Loucy (cell line): ENCODE data around the gene CD34.
"Not testable (repeated sequence)": the region's sequence is repeated elsewhere in the genome, so short reads cannot be mapped to it uniquely, and the experiment has no call there.

ENCODE experiments used
- H2AFZ ChIP-seq: fragments of 200-600 bp; sonication (generic); 2 replicates; pipeline ENCODE4 v1.6.0; 2016; ENCODE audit warnings: antibody characterized with exemption, mild to moderate bottlenecking, low read length, moderate library complexity
- H3F3A ChIP-seq: fragments of 200-600 bp; 2 replicates; pipeline ENCODE4 v1.6.0; 2016; ENCODE audit warnings: antibody characterized with exemption, low read depth, mild to moderate bottlenecking
- H3K27me3 ChIP-seq: fragments of 200-600 bp; sonication (generic); 2 replicates; pipeline ENCODE4 v1.6.1; 2014; ENCODE audit warnings: low read length, mild to moderate bottlenecking; ENCODE audit not compliant: insufficient read depth, poor library complexity, severe bottlenecking
- H3K36me3 ChIP-seq: fragments of 200-600 bp; sonication (generic); 2 replicates; pipeline ENCODE4 v1.6.1; 2016; ENCODE audit warnings: low read length; ENCODE audit not compliant: insufficient read depth
- H3K4me1 ChIP-seq: fragments of 200-600 bp; sonication (generic); 2 replicates; pipeline ENCODE4 v1.5.1; 2014; ENCODE audit warnings: low read length, mild to moderate bottlenecking; ENCODE audit not compliant: insufficient read depth, poor library complexity, severe bottlenecking
- H3K4me2 ChIP-seq: fragments of 200-600 bp; sonication (generic); 2 replicates; pipeline ENCODE4 v1.6.0; 2014; ENCODE audit warnings: antibody characterized with exemption, low read length, low read depth, mild to moderate bottlenecking; ENCODE audit not compliant: poor library complexity, severe bottlenecking
- H3K4me3 ChIP-seq: fragments of 200-600 bp; sonication (generic); 2 replicates; pipeline ENCODE4 v1.5.1; 2014; ENCODE audit warnings: low read length, mild to moderate bottlenecking, mixed read lengths; ENCODE audit not compliant: poor library complexity, severe bottlenecking
- H3K79me2 ChIP-seq: fragments of 200-600 bp; sonication (generic); 2 replicates; pipeline ENCODE4 v1.6.1; 2014; ENCODE audit warnings: low read length; ENCODE audit not compliant: insufficient read depth
- H3K9ac ChIP-seq: fragments of 200-600 bp; sonication (generic); 2 replicates; pipeline ENCODE4 v1.6.0; 2014; ENCODE audit warnings: mild to moderate bottlenecking, low read depth, low read length, moderate library complexity; ENCODE audit not compliant: poor library complexity, severe bottlenecking
- H3K9me2 ChIP-seq: fragments of 200-600 bp; sonication (generic); replicated peaks from 2 replicates; pipeline ENCODE4 v1.6.1; 2016; ENCODE audit warnings: low read depth, low read length, mixed read lengths
- H3K9me3 ChIP-seq: fragments of 200-600 bp; sonication (generic); 2 replicates; pipeline ENCODE4 v1.6.1; 2014; ENCODE audit warnings: mild to moderate bottlenecking, antibody characterized with exemption, low read length, low read depth; ENCODE audit not compliant: insufficient read depth
- H4K20me1 ChIP-seq: fragments of 200-600 bp; sonication (generic); 2 replicates; pipeline ENCODE4 v1.6.0; 2014; ENCODE audit warnings: antibody characterized with exemption, low read length, mild to moderate bottlenecking; ENCODE audit not compliant: insufficient read depth, poor library complexity, severe bottlenecking
- EZH2phosphoT487 ChIP-seq: fragments of 200-600 bp; IDR thresholded peaks from 2 replicates; pipeline ENCODE4 v1.6.1; 2018; ENCODE audit warnings: antibody characterized with exemption, mild to moderate bottlenecking, moderate library complexity, borderline replicate concordance
- TF ChIP-seq, protein P1 (sequence below): fragments of 200-600 bp; sonication (generic); conservative IDR thresholded peaks from 2 replicates; pipeline ENCODE4 v1.5.1; 2014; ENCODE audit warnings: mild to moderate bottlenecking, antibody characterized with exemption, low read length

CD34 gene

DNA sequence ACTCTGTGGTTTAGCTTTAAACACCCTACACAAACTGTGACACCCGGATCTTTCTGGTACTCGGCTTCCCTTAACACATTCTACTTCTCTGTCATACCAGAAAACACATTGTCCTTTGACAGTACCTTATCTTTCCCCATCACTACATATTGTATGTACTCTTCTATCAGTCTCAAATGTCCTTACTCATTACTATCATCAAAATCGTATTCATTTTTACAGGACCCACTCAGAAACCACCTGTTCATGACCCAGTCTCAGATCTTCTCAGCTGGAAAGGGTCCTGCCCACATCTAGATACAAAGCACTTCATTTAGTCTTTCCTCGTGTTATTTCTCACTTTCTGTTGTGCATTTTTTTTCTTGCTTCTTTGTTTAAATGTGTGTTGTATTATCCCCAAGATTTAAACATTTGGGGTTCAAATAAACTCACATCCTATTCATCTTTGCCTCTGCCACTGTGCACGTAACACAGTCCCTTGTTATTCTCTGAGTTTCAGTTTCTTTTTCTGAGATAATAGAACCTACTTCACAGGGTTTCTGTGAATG, 27.7 kb downstream of the CD34 start:
- Histone ChIP-seq H2AFZ (peak overlapping the region; percentile 86), H3K27me3 (no peaks in the 10 kb centered on the region), H3K36me3 (no peaks in the 10 kb centered on the region), H3K9ac (peak overlapping the region; percentile 13), H3K79me2 (no peaks in the 10 kb centered on the region), H3K4me1 (peaks cover 54% of the 10 kb centered on the region), H3F3A (no peaks in the 10 kb centered on the region), H3K4me2 (peak overlapping the region; percentile 68), H3K4me3 (peak overlapping the region; percentile 32), H3K9me3 (no peaks in the 10 kb centered on the region), H4K20me1 (no peaks in the 10 kb centered on the region), H3K9me2 (no peaks in the 10 kb centered on the region)
- TF ChIP-seq, protein P1, sequence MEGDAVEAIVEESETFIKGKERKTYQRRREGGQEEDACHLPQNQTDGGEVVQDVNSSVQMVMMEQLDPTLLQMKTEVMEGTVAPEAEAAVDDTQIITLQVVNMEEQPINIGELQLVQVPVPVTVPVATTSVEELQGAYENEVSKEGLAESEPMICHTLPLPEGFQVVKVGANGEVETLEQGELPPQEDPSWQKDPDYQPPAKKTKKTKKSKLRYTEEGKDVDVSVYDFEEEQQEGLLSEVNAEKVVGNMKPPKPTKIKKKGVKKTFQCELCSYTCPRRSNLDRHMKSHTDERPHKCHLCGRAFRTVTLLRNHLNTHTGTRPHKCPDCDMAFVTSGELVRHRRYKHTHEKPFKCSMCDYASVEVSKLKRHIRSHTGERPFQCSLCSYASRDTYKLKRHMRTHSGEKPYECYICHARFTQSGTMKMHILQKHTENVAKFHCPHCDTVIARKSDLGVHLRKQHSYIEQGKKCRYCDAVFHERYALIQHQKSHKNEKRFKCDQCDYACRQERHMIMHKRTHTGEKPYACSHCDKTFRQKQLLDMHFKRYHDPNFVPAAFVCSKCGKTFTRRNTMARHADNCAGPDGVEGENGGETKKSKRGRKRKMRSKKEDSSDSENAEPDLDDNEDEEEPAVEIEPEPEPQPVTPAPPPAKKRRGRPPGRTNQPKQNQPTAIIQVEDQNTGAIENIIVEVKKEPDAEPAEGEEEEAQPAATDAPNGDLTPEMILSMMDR = no peak
- TF ChIP-seq EZH2phosphoT487 = no peak

DNA sequence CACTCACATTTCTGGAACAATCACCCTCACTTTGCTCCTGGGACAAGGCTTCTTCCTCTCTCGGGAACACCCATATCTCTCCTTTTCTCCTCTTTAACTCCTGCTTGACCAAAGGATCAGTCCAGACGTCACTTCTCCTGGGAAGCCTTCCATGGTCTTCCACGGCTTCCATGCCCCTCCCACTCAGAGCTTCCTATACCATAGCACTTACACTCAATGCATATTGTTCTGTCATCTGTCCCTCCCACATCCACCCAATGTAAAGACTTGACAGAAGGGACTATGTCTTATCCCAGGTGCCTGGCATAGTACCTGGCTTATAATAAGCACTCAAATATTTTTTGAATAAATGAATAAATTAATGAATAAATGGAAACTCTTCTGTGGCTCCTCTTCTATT, 28.2 kb downstream of the CD34 start:
- H3K4me3 ChIP-seq = no peak overlapping the region
- H3K36me3 ChIP-seq = no peaks in the 10 kb centered on the region
- H3K27me3 ChIP-seq = no peaks in the 10 kb centered on the region
- H2AFZ ChIP-seq = peak overlapping the region; percentile 61
- H3K9me3 ChIP-seq = no peaks in the 10 kb centered on the region
- H3K9ac ChIP-seq = peak overlapping the region; percentile 13
- TF ChIP-seq, protein P1 = no peak
- no peak for TF ChIP-seq EZH2phosphoT487
- H3K4me2 ChIP-seq = peak overlapping the region; percentile 68
- no peaks in the 10 kb centered on the region for H3K9me2 ChIP-seq
- H3K79me2 ChIP-seq = no peaks in the 10 kb centered on the region
- peaks cover 49% of the 10 kb centered on the region for H3K4me1 ChIP-seq
- no peaks in the 10 kb centered on the region for H3F3A ChIP-seq
- no peaks in the 10 kb centered on the region for H4K20me1 ChIP-seq

DNA sequence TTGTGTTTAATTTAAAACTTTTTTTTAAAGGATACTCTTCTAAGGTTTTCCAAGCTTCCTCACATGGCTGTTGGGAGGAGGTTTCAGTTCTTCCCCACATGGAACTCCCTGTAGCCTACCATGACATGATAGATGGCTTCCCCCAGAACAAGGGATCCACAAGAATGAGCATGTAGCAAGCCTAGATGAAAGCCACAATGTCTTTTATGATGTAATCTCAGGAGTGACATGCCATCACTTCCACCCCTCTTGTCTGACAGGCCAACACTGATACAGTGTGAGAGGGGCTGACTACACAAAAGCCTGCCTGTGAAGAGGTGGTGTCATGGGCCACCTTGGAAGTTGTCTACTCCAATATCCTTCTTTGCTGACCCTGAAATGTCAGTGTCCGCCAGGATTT, 32.0 kb downstream of the CD34 start:
- Histone ChIP-seq H3K9ac (no peak overlapping the region), H2AFZ (no peak overlapping the region), H3F3A (peaks cover 6% of the 10 kb centered on the region; the same call in 1 of the 2 replicates), H3K27me3 (no peaks in the 10 kb centered on the region), H3K9me3 (no peaks in the 10 kb centered on the region), H3K4me2 (no peak overlapping the region), H3K36me3 (no peaks in the 10 kb centered on the region), H3K4me3 (no peak overlapping the region), H3K4me1 (peaks cover 39% of the 10 kb centered on the region), H4K20me1 (no peaks in the 10 kb centered on the region), H3K79me2 (no peaks in the 10 kb centered on the region), H3K9me2 (no peaks in the 10 kb centered on the region)
- TF ChIP-seq, protein P1 = no peak
- no peak for TF ChIP-seq EZH2phosphoT487

DNA sequence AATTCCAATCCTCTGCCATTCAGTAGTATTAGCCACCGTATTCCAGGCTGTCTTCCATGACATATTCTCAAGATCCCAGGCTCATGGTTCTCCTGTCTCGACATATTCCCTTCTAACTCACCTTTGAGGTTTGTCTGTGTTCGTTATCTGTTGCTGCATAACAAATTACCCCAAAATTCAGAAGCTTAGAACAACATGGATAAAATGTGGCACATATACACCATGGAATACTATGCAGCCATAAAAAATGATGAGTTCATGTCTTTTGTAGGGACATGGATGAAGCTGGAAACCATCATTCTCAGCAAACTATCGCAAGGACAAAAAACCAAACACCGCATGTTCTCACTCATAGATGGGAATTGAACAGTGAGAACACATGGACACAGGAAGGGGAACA, 33.0 kb downstream of the CD34 start:
- not testable (repeated sequence) for H3K9me2 ChIP-seq, H3K9me3 ChIP-seq, H3F3A ChIP-seq, H3K36me3 ChIP-seq, H3K27me3 ChIP-seq, H4K20me1 ChIP-seq, H3K4me3 ChIP-seq, H3K4me2 ChIP-seq, H2AFZ ChIP-seq, H3K9ac ChIP-seq, H3K79me2 ChIP-seq
- H3K4me1 ChIP-seq = peaks cover 43% of the 10 kb centered on the region
